ENCODE data around the gene ESM1.

DNA sequence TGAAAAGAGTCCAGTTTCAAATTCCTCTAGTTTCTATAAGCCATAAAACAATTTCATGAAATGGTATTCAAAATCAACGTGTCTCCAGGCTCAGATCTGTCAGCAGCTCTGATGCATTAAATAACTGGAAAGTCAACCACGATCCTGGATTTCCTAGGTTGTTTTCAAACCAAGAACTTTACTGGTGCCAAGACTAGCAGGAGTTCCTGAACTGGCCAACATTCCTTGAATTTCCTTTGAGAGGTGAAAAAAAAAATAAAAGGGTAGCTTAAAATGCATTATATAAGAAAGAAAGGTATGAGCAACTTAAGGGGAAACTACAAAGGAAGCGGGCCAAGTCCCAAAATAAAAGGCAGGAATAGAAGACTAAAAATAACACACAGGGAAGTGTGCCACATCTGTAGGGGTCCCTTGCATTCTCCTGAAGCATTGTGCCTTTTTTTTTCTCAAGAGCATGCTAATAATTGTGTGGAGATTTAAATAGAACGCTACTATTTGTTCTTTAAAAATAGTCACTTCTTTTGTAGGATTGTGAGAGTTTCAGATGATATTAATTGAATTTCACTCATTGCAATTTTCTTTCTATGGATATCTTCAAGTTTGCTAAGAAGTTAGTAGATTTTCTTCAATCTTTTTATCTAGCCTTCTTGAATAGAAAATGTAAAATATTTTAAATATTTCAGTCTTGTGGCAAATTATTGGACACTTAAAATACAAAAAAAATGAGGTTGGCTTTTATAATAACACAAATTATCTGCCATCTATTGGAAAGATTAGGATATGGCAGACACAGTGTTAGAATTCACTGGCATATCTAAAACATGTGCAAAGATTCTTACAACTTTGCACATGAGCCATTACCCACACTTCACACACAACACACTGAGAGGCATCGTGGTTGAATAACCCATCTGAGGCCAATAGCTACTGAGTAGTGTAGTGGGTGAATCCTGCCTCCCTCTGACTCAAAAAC is 15.3 kb downstream of the ESM1 start:
- TF ChIP-seq, protein P1, sequence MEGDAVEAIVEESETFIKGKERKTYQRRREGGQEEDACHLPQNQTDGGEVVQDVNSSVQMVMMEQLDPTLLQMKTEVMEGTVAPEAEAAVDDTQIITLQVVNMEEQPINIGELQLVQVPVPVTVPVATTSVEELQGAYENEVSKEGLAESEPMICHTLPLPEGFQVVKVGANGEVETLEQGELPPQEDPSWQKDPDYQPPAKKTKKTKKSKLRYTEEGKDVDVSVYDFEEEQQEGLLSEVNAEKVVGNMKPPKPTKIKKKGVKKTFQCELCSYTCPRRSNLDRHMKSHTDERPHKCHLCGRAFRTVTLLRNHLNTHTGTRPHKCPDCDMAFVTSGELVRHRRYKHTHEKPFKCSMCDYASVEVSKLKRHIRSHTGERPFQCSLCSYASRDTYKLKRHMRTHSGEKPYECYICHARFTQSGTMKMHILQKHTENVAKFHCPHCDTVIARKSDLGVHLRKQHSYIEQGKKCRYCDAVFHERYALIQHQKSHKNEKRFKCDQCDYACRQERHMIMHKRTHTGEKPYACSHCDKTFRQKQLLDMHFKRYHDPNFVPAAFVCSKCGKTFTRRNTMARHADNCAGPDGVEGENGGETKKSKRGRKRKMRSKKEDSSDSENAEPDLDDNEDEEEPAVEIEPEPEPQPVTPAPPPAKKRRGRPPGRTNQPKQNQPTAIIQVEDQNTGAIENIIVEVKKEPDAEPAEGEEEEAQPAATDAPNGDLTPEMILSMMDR (IDR thresholded peaks at IDR 0.05): no peak; the same call in 1 of the 2 replicates
- no peak for TF ChIP-seq POLR2AphosphoS5 (IDR thresholded peaks at IDR 0.05; ENCODE audit: low read depth, low read length)
- TF ChIP-seq TCF7L2 (IDR thresholded peaks at IDR 0.05; ENCODE audit: low read depth, low read length): no peak
- TF ChIP-seq SIN3A (IDR thresholded peaks at IDR 0.05; ENCODE audit: borderline replicate concordance, insufficient read depth, low read depth, low read length): no peak

Measured in Panc1 (cell line).